Urothelium cell line (cell line): ENCODE results near the gene SLC12A9.
A peak's percentile ranks its signal among the peaks of the same experiment; 100 is the strongest.
"Not testable (repeated sequence)": the region's sequence is repeated elsewhere in the genome, so short reads cannot be mapped to it uniquely, and the experiment has no call there.

Source experiments
- DNase-seq: peaks from one replicate; pipeline ENCODE4 v3.0.0; 2011; ENCODE audit warnings: low spot score, mixed read lengths
- FAIRE-seq: peaks from 2 replicates; lab custom pipeline; 2011; peaks lifted over from hg19 to GRCh38; lab: Jason Lieb, UNC

The SLC12A9 gene, protein sequence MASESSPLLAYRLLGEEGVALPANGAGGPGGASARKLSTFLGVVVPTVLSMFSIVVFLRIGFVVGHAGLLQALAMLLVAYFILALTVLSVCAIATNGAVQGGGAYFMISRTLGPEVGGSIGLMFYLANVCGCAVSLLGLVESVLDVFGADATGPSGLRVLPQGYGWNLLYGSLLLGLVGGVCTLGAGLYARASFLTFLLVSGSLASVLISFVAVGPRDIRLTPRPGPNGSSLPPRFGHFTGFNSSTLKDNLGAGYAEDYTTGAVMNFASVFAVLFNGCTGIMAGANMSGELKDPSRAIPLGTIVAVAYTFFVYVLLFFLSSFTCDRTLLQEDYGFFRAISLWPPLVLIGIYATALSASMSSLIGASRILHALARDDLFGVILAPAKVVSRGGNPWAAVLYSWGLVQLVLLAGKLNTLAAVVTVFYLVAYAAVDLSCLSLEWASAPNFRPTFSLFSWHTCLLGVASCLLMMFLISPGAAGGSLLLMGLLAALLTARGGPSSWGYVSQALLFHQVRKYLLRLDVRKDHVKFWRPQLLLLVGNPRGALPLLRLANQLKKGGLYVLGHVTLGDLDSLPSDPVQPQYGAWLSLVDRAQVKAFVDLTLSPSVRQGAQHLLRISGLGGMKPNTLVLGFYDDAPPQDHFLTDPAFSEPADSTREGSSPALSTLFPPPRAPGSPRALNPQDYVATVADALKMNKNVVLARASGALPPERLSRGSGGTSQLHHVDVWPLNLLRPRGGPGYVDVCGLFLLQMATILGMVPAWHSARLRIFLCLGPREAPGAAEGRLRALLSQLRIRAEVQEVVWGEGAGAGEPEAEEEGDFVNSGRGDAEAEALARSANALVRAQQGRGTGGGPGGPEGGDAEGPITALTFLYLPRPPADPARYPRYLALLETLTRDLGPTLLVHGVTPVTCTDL

DNA sequence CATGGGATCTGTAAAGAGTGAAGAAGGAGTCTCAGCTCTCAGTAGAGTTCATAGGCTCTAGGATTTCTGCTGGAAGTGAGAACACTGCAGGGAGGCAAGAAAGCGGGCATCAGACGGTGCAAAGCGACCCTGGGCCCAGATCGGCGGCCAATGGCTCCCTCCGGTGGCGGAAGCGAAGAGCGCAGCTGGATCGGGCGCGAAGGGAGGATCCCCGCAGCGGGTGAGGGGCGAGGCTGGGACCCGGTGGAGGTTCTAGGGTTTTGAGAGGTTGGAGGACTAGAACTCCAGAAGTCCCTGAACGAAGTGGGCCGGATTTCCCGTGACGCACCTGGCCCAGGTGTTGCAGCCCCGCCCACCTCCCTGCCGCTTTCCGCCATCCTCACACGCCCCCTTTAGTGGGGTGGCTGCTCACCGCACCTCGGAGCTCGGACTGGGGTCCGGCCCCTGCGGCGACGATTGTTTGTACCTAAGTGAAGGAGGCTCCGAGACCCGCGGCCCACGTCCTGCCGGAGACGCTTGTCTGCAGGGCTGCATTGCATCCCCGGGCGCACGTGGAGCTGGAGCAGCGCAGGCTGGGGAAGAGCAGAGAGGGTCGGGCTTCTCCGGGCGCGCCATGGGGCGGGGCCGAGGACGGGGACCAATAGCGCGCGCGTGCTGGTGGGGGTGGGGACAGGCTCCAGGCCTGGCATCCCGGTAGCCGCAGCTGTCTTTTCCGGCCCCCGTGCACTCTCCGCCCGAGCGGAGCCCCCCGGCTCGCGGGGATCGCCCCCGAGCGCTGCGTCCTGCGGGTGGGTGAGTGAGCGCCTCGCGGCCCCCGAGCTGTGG, at the start of gene SLC12A9:
Gene SLC12A9, plus strand, starts transcription at position 666 of the 825 bp plus-strand sequence. CDS start 1,485 bp downstream, outside the sequence.
- DNase-seq (peak; percentile 99), FAIRE-seq (peak; percentile 95)

- FAIRE-seq (no peak), DNase-seq (no peak)
Measured at GRCh38 chr7:100802951-100803350, 49.6 kb upstream of the SLC12A9 start.

- no peak for FAIRE-seq
Measured at GRCh38 chr7:100803398-100804161, 48.9 kb upstream of the SLC12A9 start.

DNA sequence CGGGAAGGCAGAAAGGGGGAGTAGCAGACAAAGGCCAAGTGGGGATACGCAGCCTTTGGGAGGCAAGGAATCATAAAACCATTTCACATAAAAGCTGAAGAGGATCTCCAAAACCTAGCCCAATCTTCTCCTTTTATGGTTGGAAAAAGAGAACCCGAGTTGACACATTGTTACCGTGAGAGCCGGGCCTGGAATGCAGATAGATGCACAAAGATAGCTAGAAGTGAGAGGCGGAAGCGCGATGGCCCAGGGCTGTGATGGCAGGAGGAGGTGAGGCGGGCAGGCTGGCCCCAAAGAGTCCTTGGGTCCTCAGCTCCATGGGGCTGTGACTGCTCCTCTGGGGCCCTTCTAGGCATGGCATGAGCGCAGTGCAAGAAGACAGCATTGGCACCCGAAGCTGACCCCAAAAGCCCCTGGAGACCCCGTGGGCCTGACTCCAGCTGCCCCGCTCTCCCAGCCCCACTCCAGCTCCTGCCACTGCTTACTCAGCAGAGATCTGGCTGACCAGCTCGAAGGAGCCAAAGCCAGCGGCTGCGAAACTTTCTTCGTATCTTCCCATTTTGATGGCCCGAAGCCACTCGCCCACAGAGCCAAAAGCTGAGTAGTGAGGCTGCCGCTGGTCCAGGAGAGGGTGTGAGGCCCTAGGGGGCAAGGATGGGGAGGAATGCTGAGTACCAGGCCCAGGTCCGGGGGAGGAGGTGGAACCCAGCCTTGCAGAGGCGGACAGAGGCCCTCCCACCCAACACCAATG, 47.7 kb upstream of the SLC12A9 start:
- DNase-seq (no peak), FAIRE-seq (no peak)

More at GRCh38 chr7:100803398-100804161, 48.9 kb upstream of the SLC12A9 start:
- peak; percentile 98 for DNase-seq

- FAIRE-seq, result no peak
- DNase-seq, result no peak
Measured at GRCh38 chr7:100806276-100806675, 46.2 kb upstream of the SLC12A9 start.

- FAIRE-seq, DNase-seq: not testable (repeated sequence)
Measured at GRCh38 chr7:100806883-100807282, 45.6 kb upstream of the SLC12A9 start.

- no peak for DNase-seq
- FAIRE-seq, result no peak
Measured at GRCh38 chr7:100808354-100808875, 44.1 kb upstream of the SLC12A9 start.

DNA sequence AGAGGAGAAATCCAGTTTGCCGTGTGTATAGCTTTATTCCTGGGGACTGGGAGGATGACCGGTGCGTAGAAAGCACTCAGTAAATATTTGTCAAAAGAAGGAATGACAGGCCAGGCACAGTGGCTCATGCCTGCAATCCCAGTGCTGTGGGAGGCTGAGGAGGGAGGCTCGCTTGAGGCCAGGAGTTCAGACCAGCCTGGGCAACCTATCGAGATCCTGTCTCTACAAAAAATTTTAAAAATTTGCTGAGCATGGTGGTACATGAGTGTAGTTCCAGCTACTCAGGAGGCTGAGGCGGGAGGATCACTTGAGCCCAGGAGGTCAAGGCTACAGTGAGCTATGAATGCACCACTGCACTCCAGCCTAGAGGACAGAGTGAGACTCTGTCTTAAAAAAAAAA, 41.0 kb upstream of the SLC12A9 start:
- no peak for FAIRE-seq
- DNase-seq, result no peak

DNA sequence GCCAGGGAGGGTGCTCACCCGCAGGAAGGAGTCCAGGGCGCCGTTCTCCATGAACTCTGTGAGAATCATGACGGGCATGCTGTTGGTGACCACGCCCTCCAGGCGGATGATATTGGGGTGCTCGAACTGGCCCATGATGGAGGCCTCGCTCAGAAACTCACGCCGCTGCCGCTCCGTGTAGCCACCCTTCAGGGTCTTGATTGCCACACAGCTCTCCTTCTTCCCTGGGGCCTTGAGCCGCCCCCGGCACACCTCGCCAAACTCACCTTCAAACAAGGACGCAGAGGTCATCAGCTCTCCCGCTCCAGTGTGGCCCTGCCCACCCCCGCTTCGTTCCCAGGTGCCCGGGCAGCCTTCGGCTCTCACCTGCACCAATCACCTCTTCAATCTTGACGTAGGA, 39.8 kb upstream of the SLC12A9 start:
- DNase-seq, result no peak
- FAIRE-seq, result no peak

GRCh38 chr7:100816515-100816914, 36.0 kb upstream of the SLC12A9 start:
- not testable (repeated sequence) for FAIRE-seq, DNase-seq

GRCh38 chr7:100817097-100817496, 35.4 kb upstream of the SLC12A9 start:
- no peak for FAIRE-seq
- no peak for DNase-seq

DNA sequence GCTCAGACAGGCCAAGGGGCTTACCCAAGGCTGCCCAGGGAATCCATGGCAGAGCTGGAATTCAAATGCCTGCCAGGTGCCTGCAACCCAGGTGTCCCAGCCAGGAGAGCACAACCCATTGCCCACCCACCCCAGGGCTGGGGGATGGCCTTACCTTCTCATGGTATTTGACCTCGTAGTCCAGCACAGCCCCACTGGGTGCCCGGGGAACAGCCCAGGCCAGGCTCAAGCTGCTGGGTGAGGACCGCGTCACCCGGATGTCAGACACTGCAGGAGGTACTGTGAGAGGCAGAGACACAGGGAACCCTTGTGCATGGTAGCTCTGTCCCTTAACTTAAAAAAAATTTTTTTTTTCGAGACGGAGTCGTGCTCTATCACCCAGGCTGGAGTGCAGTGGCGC, 34.1 kb upstream of the SLC12A9 start:
- no peak for FAIRE-seq
- no peak for DNase-seq

GRCh38 chr7:100818825-100819224, 33.7 kb upstream of the SLC12A9 start:
- no peak for FAIRE-seq
- no peak for DNase-seq

DNA sequence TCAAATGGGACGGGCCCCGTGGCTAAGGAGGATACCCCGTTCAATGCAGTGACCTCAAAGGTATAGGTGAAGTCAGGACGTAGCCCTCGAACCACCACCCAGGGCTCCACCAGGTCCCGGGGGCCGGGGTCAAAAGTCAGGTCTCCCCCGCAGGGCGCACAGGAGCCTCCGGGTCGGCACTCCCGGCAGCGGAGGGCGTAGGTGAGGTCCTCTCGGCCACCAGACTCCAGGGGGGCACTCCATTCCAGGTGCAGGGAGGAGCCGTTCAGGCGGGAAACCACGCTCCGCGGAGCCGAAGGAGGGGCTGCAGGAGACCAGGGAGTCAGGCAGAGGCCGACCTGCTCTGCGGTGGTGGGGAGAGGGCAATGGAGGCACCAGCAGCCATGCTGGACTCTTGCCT, 32.9 kb upstream of the SLC12A9 start:
- FAIRE-seq (no peak), DNase-seq (no peak)

- FAIRE-seq (no peak), DNase-seq (no peak)
Measured at GRCh38 chr7:100822236-100823139, 30.0 kb upstream of the SLC12A9 start.

DNA sequence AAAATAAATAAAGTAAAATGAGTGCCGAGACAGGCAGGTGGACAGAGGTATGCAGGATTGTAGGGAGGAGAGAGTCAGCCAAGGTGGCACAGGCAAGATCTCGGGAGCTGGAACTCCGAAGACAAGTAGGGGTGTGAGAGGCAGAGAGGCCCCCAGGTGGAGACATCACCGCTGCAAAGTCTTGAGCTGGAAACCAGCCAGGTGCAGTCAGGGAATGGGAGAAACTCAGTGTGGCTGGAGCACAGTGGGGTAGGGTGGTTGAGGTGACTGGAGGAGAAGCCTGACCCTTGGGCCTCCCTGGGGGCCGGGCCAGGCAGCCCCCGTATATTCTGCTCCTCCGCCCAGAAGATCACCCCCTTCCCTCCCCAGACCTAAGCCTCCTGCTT, 29.4 kb upstream of the SLC12A9 start:
- FAIRE-seq (no peak), DNase-seq (no peak)

GRCh38 chr7:100823534-100823933, 29.0 kb upstream of the SLC12A9 start:
- DNase-seq (no peak), FAIRE-seq (no peak)
